GM20431 (cell line): Measurements from ENCODE around the gene ATP8A1.

Experiments
- in situ Hi-C: fragments of 300-500 bp; cut with MseI, MboI; formaldehyde crosslinking; loops from one replicate; pipeline ENCODE4 v1.15.0; 2020; ENCODE audit warnings: low sequenced_read_pairs; ENCODE audit not compliant: unreplicated experiment

Gene ATP8A1

DNA sequence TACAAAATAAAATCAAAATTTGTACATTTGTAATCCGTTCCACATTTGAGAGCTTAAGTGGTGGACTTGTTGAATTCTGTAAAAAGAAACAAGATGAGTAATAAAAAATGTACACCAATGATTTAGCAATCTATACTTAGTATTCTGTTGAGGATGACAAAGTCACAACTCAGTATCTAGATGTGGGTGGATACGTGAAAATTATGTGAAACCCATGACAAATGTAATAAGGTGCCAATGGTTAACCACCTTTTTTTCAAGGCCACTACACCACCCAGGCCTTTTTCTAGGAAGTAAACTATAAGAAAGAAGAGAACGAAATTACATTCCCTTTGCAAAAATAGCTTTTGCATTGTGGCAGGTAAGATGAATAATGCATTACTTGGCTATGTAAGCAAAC lies 77.0 kb downstream of the ATP8A1 start:
- in situ Hi-C loops, result no loop called here

- in situ Hi-C loops, result no loop called here
Observed at GRCh38 chr4:42578187-42578586, 78.7 kb downstream of the ATP8A1 start.

- in situ Hi-C loops, result loop anchor here (25.0 kb wide), 2 partner anchors 187 to 287 kb away; no protein-coding TSS in a partner anchor
Observed at GRCh38 chr4:42574870-42575430, 82.0 kb downstream of the ATP8A1 start.

GRCh38 chr4:42573249-42573648 lies 83.7 kb downstream of the ATP8A1 start:
- in situ Hi-C loops, result loop anchor here (25.0 kb wide), 2 partner anchors 189 to 289 kb away; no protein-coding TSS in a partner anchor

DNA sequence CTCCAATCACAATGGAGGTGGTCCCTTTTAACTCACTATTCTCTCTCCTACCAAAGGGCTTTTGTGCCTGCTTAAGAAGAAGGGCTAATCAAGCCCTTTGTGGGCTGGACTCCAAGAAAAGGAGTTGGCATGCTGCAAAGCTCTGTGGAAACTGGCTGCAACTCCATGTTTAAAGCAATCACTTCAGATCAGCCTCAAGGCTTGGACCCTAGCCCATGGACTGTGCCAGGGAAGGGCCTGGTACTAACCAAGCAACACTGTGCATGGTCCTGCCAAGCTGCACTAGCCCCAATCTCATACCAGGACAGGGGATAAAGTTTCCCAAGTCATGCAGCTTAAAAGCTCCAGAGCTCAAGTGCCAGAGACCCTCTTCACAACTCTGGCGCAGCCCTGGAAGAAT lies 86.7 kb downstream of the ATP8A1 start:
- in situ Hi-C loops, result loop anchor here (25.0 kb wide), 2 partner anchors 192 to 292 kb away; no protein-coding TSS in a partner anchor

- in situ Hi-C loops, result loop anchor here (25.0 kb wide), 2 partner anchors 194 to 294 kb away; no protein-coding TSS in a partner anchor
Observed at GRCh38 chr4:42568610-42569207, 88.2 kb downstream of the ATP8A1 start.

- in situ Hi-C loops, result loop anchor here (25.0 kb wide), 2 partner anchors 195 to 295 kb away; no protein-coding TSS in a partner anchor
Observed at GRCh38 chr4:42566835-42567234, 90.1 kb downstream of the ATP8A1 start.

DNA sequence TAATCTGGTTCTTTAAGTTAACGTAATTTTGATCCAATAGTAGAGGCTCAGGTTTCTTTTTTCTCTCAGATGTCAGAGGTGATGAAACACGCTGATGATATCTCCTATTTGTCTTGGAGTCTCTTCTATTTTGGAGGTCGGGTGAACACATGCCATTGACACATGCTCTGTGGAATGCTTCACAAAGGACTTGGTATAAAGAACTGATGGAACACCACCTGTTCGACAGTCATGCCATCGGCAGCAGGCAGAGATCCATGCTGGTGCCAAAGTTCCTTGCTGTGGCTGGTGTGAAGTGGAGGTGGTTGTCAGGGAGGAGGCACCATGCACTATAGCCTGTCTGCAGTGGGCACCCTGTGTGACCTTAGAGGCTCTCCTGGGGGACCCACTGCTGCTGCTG lies 94.9 kb downstream of the ATP8A1 start:
- in situ Hi-C loops, result loop anchor here (25.0 kb wide), 2 partner anchors 200 to 300 kb away; no protein-coding TSS in a partner anchor

- in situ Hi-C loops, result loop anchor here (25.0 kb wide), 2 partner anchors 201 to 301 kb away; no protein-coding TSS in a partner anchor
Observed at GRCh38 chr4:42561031-42561430, 95.9 kb downstream of the ATP8A1 start.

DNA sequence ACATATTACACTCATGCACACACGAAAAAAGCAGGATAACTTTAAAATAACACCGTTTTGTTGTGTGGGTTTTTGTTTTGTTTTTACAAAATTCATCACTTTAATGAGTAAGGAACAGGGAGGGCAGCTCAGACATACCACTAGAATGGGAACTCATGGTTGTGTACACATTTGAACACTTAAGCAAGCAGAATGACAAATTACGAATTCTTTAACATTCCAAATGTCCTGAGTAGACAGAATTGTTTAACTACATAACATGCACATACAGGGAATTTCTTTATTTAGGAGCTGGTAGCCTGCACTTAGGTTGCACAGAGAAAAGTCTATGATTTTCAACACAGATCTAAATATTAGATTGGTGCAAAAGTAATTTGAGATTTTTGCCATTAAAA lies 96.4 kb downstream of the ATP8A1 start:
- in situ Hi-C loops, result loop anchor here (25.0 kb wide), 2 partner anchors 202 to 302 kb away; no protein-coding TSS in a partner anchor

DNA sequence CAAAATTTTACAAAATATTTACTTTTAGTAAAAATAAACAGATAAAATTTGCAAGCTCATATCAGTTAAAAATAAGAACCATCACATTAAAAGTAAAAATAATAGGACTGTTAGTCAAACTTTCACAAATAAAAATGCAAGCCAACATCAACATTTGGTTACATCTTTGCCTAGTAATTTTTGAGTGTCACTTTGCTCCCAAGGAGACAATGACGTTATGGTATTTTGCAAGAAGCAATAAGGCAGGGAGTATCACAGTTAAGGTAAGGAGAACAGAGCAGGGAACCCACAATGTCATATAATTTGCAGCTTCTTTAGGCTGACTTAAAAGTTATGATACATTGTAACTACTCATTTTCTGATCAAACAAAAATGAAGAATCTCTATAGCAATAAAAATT lies 98.7 kb downstream of the ATP8A1 start:
- in situ Hi-C loops, result loop anchor here (25.0 kb wide), 2 partner anchors 204 to 304 kb away; no protein-coding TSS in a partner anchor

GRCh38 chr4:42555828-42556227 lies 101.1 kb downstream of the ATP8A1 start:
- in situ Hi-C loops, result loop anchor here (25.0 kb wide), 2 partner anchors 206 to 306 kb away; no protein-coding TSS in a partner anchor

- in situ Hi-C loops, result loop anchor here (25.0 kb wide), 2 partner anchors 208 to 308 kb away; no protein-coding TSS in a partner anchor
Observed at GRCh38 chr4:42554072-42554471, 102.8 kb downstream of the ATP8A1 start.

GRCh38 chr4:42549896-42550295 lies 107.0 kb downstream of the ATP8A1 start:
- in situ Hi-C loops, result loop anchor here (25.0 kb wide), 2 partner anchors 212 to 312 kb away; no protein-coding TSS in a partner anchor

- in situ Hi-C loops, result no loop called here
Observed at GRCh38 chr4:42547805-42548204, 109.1 kb downstream of the ATP8A1 start.

DNA sequence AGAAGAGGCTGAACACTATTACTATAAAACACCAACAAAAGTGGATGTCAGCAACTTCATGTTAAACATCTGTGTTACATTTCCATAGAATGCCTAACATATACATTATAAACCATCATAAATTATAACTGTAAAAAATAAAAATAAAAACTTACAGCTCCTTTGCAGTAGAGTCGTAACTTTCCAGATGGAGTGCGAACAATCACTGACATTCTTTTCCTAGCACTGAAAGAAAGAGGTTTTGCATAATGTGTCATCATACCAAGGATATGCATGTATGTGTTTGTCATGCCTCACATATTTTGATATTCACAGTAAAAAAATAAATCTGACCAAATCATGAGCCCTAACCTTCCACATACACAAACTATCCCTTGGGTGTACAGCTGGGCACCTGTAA lies 113.1 kb downstream of the ATP8A1 start:
- in situ Hi-C loops, result no loop called here

- in situ Hi-C loops, result no loop called here
Observed at GRCh38 chr4:42543126-42543525, 113.8 kb downstream of the ATP8A1 start.

- in situ Hi-C loops, result no loop called here
Observed at GRCh38 chr4:42541647-42542046, 115.3 kb downstream of the ATP8A1 start.

GRCh38 chr4:42533042-42533441 lies 123.9 kb downstream of the ATP8A1 start:
- in situ Hi-C loops, result no loop called here

GRCh38 chr4:42531341-42532030 lies 125.4 kb downstream of the ATP8A1 start:
- in situ Hi-C loops, result no loop called here
